Measurements from ENCODE around the gene PLA2G7.

DNA sequence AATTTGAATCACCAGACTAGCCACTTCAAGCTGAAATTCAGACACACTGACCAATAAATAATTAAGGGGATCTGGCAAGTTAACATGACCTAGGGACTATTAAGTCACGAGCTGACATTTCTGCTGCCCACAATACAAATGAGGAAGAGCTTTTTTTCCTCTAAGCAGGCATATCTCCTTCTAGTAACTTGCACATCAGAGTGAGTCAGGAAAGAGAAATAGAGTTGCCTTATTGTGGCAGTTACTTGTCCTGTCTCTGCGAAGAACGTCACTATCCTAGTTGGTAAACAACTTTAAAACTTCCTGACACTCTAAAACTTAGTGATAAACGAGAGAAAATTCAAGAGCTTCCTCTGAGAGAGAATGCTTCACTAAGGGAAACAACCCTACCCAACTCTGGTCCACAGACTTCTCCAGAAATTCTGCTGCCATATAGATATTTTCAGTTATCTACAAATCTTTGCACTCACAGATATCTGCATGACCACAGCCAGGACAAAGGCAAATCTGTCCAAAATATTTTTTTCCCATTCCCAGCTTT, 4.2 kb downstream of the PLA2G7 start:
- TF ChIP-seq CTCF (tag by site-specific recombination; IDR thresholded peaks at IDR 0.05): no peak
- TF ChIP-seq TCF7L2 (IDR thresholded peaks at IDR 0.05; ENCODE audit: borderline replicate concordance, low read depth, low read length): no peak
- no peak for TF ChIP-seq ZNF24 (tag by site-specific recombination; IDR thresholded peaks at IDR 0.05)
- no peak for TF ChIP-seq ZNF121 (tag by site-specific recombination; IDR thresholded peaks at IDR 0.05)
- TF ChIP-seq, protein P1, sequence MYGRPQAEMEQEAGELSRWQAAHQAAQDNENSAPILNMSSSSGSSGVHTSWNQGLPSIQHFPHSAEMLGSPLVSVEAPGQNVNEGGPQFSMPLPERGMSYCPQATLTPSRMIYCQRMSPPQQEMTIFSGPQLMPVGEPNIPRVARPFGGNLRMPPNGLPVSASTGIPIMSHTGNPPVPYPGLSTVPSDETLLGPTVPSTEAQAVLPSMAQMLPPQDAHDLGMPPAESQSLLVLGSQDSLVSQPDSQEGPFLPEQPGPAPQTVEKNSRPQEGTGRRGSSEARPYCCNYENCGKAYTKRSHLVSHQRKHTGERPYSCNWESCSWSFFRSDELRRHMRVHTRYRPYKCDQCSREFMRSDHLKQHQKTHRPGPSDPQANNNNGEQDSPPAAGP (tag by site-specific recombination; IDR thresholded peaks at IDR 0.05): no peak
